GM12878 (cell line): ENCODE data around the gene TMED7. TPM values are rescaled to one million over a fixed set of nuclear protein-coding genes. Genes with fewer than 3 reads are reported as not detected.

ENCODE experiments used
- BHLHE40 ChIP-seq, 2 experiments: fragments of 450-650 bp in 1 of 2; IDR thresholded peaks; 2 replicates each; pipeline ENCODE4 v1.6.1; 2011 to 2017; ENCODE audit warnings: low read depth in 2 of 2, borderline replicate concordance in 1 of 2, improper control_type of control experiment in 1 of 2, low read length in 1 of 2, mild to moderate bottlenecking in 1 of 2
- BMI1 ChIP-seq: fragments of 450-650 bp; IDR thresholded peaks from 2 replicates; pipeline ENCODE4 v1.6.1; 2016; ENCODE audit warnings: mild to moderate bottlenecking, moderate library complexity, borderline replicate concordance
- FOXK2 ChIP-seq: fragments of 450-650 bp; IDR thresholded peaks from 2 replicates; pipeline ENCODE4 v1.6.1; 2017; ENCODE audit warnings: mild to moderate bottlenecking, moderate library complexity
- GABPA ChIP-seq: IDR thresholded peaks from 2 replicates; pipeline ENCODE4 v1.6.1; 2014; ENCODE audit warnings: antibody characterized with exemption, low read depth, mild to moderate bottlenecking, inconsistent platforms
- GATAD2B ChIP-seq: fragments of 450-650 bp; conservative IDR thresholded peaks from 2 replicates; pipeline ENCODE4 v1.6.1; 2017; ENCODE audit warnings: low read depth, mild to moderate bottlenecking, moderate library complexity
- IKZF1 ChIP-seq: fragments of 450-650 bp; conservative IDR thresholded peaks from 2 replicates; pipeline ENCODE4 v1.6.1; 2017; ENCODE audit warnings: antibody characterized with exemption, mild to moderate bottlenecking
- IKZF2 ChIP-seq, 2 experiments: fragments of 450-650 bp; IDR thresholded peaks; 2 replicates each; pipeline ENCODE4 v1.6.1; 2017; ENCODE audit warnings: mild to moderate bottlenecking in 2 of 2, moderate library complexity in 2 of 2
- MEF2A ChIP-seq: IDR thresholded peaks from 2 replicates; pipeline ENCODE4 v1.6.1; 2011; ENCODE audit warnings: low read depth, mild to moderate bottlenecking, low read length, moderate library complexity; ENCODE audit not compliant: insufficient read depth
- MYB ChIP-seq: fragments of 150-350 bp; IDR thresholded peaks from 2 replicates; pipeline ENCODE4 v1.6.1; 2014; ENCODE audit warnings: mild to moderate bottlenecking, low read depth, low read length, borderline replicate concordance
- NR2C1 ChIP-seq: fragments of 450-650 bp; IDR thresholded peaks from 2 replicates; pipeline ENCODE4 v1.6.1; 2017; ENCODE audit warnings: antibody characterized with exemption, mild to moderate bottlenecking, moderate library complexity
- NR2F1 ChIP-seq: fragments of 450-650 bp; conservative IDR thresholded peaks from 2 replicates; pipeline ENCODE4 v1.6.1; 2017; ENCODE audit warnings: mild to moderate bottlenecking
- SP1 ChIP-seq: IDR thresholded peaks from one replicate; pipeline ENCODE4 v1.6.1; 2011; ENCODE audit warnings: low read depth, low read length
- SREBF2 ChIP-seq: IDR thresholded peaks from 2 replicates; pipeline ENCODE4 v1.6.1; 2012; ENCODE audit warnings: mild to moderate bottlenecking, low read length
- SRF ChIP-seq, 2 experiments: IDR thresholded peaks; 2 replicates each; pipeline ENCODE4 v1.6.1; 2011; ENCODE audit warnings: low read depth in 2 of 2, low read length in 2 of 2, mild to moderate bottlenecking in 1 of 2, moderate library complexity in 1 of 2
- SUZ12 ChIP-seq: fragments of 200-600 bp; sonication (generic); IDR thresholded peaks from one replicate; pipeline ENCODE4 v1.6.1; 2018; ENCODE audit warnings: antibody characterized with exemption, mild to moderate bottlenecking; ENCODE audit not compliant: unreplicated experiment
- TBL1XR1 ChIP-seq: IDR thresholded peaks from 2 replicates; pipeline ENCODE4 v1.6.1; 2012; ENCODE audit warnings: low read depth, low read length, improper control_type of control experiment
- ZNF217 ChIP-seq: fragments of 450-650 bp; IDR thresholded peaks from 2 replicates; pipeline ENCODE4 v1.6.1; 2017; ENCODE audit warnings: antibody characterized with exemption, mild to moderate bottlenecking
- ZNF274 ChIP-seq: IDR thresholded peaks from one replicate; pipeline ENCODE4 v1.8.0; 2011; ENCODE audit not compliant: insufficient read length, insufficient read depth
- ZSCAN29 ChIP-seq: fragments of 450-650 bp; IDR thresholded peaks from 2 replicates; pipeline ENCODE4 v1.6.1; 2017; ENCODE audit warnings: mild to moderate bottlenecking, moderate library complexity
- polyA plus RNA-seq, 11 experiments: library from polyadenylated mRNA; depleted of rRNA in 4 of 11; unstranded in 6 of 11; stranded (reverse) in 5 of 11; fragments of >200 nt; fragmentation: Nextera tagmentation in 4 of 11; fragmentation: Illumina TruSeq in 1 of 11; extraction: Ambion mirVana in 4 of 11; extraction: Trizol in 1 of 11; gene quantifications; 1 replicate in 1 of 11; 2 replicates in 10 of 11; pipeline versions ENCODE4 v1.2.1 to v1.2.3, GENCODE V29; 2011 to 2016; ENCODE audit warnings: inconsistent platforms in 2 of 11, missing spikeins in 2 of 11, low read depth in 1 of 11
- total RNA-seq, 4 experiments: library from RNA; depleted of rRNA in 3 of 4; stranded (reverse); fragments of >200 nt in 3 of 4; fragmentation: Illumina TruSeq in 1 of 4; extraction: Trizol in 1 of 4; gene quantifications; 2 replicates each; pipeline versions ENCODE4 v1.2.1 to v1.2.3, GENCODE V29; 2013 to 2021
- TF ChIP-seq, protein P1 (sequence below): IDR thresholded peaks from 2 replicates; pipeline ENCODE4 v1.6.1; 2012; ENCODE audit warnings: low read depth, low read length, improper control_type of control experiment
- TF ChIP-seq, protein P2 (sequence below): IDR thresholded peaks from 2 replicates; pipeline ENCODE4 v1.6.1; 2011; ENCODE audit warnings: low read depth, mild to moderate bottlenecking, low read length, moderate library complexity, borderline replicate concordance; ENCODE audit errors: extremely low read depth
- TF ChIP-seq, protein P3 (sequence below): fragments of 450-650 bp; IDR thresholded peaks from 2 replicates; pipeline ENCODE4 v1.6.1; 2017; ENCODE audit warnings: mild to moderate bottlenecking, low read depth, inconsistent platforms; ENCODE audit not compliant: poor library complexity, severe bottlenecking
- TF ChIP-seq, protein P4 (sequence below): fragments of 450-650 bp; formaldehyde crosslinking; IDR thresholded peaks from 2 replicates; pipeline ENCODE4 v1.4.0; 2022; ENCODE audit warnings: mild to moderate bottlenecking, moderate library complexity

The TMED7 gene
- total and polyA plus RNA-seq, 10 of the 15 experiments (the other 5 are each of a cell fraction or from before 2014, with no cell fraction given), result 8.0 to 37.3 (median 25.2) TPM

DNA sequence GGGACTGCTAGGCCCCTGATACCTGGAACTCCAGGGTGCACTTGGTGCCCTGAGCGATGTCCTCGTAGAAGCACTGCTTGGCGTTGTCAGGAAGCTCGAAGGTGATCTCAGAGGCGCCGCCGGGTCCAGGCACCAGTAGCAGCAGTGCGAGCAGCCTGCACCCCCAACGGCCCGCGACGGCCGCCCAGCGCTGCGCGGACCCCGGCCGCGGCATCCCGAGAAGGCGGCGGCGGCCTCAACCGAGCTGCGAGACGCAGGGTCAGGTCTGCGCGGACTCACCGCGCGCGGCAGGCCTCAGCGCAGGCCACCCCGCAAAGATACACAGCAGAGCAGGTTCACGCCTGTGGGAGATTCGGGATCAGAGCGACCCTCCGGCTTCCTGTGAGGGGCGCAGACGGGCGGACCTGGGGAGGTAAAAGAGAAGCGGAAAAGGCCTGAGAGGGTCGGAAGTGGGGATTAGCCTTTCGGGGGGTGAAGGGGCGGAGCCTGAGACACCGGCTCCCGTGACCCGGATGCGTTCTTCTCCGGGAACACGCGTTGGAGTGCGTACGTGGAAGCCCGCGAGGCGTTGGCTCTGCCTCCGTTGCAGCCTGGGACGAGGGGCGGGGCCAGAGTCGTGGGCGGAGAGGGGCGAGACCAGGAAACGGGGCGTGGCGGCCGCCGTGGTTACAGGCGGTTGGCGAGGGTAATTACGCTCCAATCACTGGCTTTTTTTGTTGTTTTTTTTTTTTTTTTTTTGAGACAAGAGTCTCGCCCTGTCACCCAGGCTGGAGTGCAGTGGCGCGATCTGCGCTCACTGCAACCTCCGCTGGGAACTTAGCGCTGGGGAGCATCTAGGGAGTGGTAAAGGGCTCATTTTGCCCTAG lies at the start of gene TMED7 (continued):
- TF ChIP-seq IKZF2 (IDR thresholded peaks at IDR 0.05), result peak; percentile 25 to 55; a peak in 1 of 4 replicates
- TF ChIP-seq SREBF2, result no peak
- TF ChIP-seq, protein P1, sequence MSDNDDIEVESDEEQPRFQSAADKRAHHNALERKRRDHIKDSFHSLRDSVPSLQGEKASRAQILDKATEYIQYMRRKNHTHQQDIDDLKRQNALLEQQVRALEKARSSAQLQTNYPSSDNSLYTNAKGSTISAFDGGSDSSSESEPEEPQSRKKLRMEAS, result peak; percentile 92
- TF ChIP-seq MYB, result no peak
- no peak for TF ChIP-seq ZSCAN29
- TF ChIP-seq ZNF274, result no peak
- TF ChIP-seq, protein P2, sequence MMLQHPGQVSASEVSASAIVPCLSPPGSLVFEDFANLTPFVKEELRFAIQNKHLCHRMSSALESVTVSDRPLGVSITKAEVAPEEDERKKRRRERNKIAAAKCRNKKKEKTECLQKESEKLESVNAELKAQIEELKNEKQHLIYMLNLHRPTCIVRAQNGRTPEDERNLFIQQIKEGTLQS, result no peak
- peak in 1 of 2 experiments; percentile 46; a peak in 1 of 4 replicates for TF ChIP-seq SRF (IDR thresholded peaks at IDR 0.05; ENCODE audit: low read depth in 2 of 2, low read length in 2 of 2)
- TF ChIP-seq GABPA, result peak; percentile 90
- TF ChIP-seq, protein P3, sequence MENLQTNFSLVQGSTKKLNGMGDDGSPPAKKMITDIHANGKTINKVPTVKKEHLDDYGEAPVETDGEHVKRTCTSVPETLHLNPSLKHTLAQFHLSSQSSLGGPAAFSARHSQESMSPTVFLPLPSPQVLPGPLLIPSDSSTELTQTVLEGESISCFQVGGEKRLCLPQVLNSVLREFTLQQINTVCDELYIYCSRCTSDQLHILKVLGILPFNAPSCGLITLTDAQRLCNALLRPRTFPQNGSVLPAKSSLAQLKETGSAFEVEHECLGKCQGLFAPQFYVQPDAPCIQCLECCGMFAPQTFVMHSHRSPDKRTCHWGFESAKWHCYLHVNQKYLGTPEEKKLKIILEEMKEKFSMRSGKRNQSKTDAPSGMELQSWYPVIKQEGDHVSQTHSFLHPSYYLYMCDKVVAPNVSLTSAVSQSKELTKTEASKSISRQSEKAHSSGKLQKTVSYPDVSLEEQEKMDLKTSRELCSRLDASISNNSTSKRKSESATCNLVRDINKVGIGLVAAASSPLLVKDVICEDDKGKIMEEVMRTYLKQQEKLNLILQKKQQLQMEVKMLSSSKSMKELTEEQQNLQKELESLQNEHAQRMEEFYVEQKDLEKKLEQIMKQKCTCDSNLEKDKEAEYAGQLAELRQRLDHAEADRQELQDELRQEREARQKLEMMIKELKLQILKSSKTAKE, result no peak
- TF ChIP-seq, protein P4, sequence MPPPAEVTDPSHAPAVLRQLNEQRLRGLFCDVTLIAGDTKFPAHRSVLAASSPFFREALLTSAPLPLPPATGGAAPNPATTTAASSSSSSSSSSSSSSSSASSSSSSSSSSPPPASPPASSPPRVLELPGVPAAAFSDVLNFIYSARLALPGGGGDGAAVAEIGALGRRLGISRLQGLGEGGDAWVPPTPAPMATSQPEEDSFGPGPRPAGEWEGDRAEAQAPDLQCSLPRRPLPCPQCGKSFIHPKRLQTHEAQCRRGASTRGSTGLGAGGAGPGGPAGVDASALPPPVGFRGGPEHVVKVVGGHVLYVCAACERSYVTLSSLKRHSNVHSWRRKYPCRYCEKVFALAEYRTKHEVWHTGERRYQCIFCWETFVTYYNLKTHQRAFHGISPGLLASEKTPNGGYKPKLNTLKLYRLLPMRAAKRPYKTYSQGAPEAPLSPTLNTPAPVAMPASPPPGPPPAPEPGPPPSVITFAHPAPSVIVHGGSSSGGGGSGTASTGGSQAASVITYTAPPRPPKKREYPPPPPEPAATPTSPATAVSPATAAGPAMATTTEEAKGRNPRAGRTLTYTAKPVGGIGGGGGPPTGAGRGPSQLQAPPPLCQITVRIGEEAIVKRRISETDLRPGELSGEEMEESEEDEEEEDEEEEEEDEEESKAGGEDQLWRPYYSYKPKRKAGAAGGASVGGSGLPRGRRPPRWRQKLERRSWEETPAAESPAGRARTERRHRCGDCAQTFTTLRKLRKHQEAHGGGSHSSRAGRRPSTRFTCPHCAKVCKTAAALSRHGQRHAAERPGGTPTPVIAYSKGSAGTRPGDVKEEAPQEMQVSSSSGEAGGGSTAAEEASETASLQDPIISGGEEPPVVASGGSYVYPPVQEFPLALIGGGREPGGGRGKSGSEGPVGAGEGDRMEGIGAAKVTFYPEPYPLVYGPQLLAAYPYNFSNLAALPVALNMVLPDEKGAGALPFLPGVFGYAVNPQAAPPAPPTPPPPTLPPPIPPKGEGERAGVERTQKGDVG (CRISPR knock-in tag), result no peak
- no peak for TF ChIP-seq MEF2A
- TF ChIP-seq NR2C1, result peak; percentile 97
- peak; percentile 64 for TF ChIP-seq ZNF217
- no peak for TF ChIP-seq FOXK2
- peak; percentile 85 for TF ChIP-seq IKZF1
- peak; percentile 87 to 92 for TF ChIP-seq BHLHE40 (IDR thresholded peaks at IDR 0.05; ENCODE audit: borderline replicate concordance in 1 of 2, low read depth in 2 of 2, low read length in 1 of 2)
- TF ChIP-seq BMI1, result no peak
- TF ChIP-seq SUZ12, result no peak
- TF ChIP-seq TBL1XR1, result 0 out of 2 replicates have a peak, but pooled peaks have one; percentile 24
- TF ChIP-seq SP1, result peak; percentile 79
- peak; percentile 73 for TF ChIP-seq NR2F1
- TF ChIP-seq GATAD2B, result peak; percentile 92
